GM12878 (cell line): ENCODE measurements around the gene CCDC177. TPM values are rescaled to one million over a fixed set of nuclear protein-coding genes. Genes with fewer than 3 reads are reported as not detected.

Source experiments
- ATAC-seq: fragments of 200-7000 bp; cut with Tn5 transposase; 3 replicates; pipeline ENCODE4 v1.9.1; 2020; ENCODE audit warnings: mild to moderate bottlenecking, moderate library complexity
- BruUV-seq: library from RNA; stranded (reverse); fragments of 400-500 nt; replicated peaks from 2 replicates; lab custom pipeline; 2021; lab: Mats Ljungman, UMichigan
- CTCF ChIA-PET: fragments of 300-600 bp; sonication (Branson Sonifier 250); formaldehyde crosslinking; extraction: SDS; loops from one replicate; lab custom pipeline; 2021; ENCODE audit warnings: inconsistent platforms; lab: Yijun Ruan, JAX
- POLR2A ChIA-PET: fragments of 350-600 bp; formaldehyde crosslinking; extraction: SDS; loops from one replicate; lab custom pipeline; 2021; ENCODE audit warnings: inconsistent platforms; lab: Charles Lee
- RAD21 ChIA-PET: fragments of 300-600 bp; sonication (Branson Sonifier 250); formaldehyde crosslinking; loops from one replicate; lab custom pipeline; 2023; ENCODE audit warnings: antibody characterized with exemption; ENCODE audit not compliant: unreplicated experiment; lab: Charles Lee
- SMC1A ChIA-PET: fragments of 300-600 bp; sonication (Branson Sonifier 250); formaldehyde crosslinking; loops from one replicate; lab custom pipeline; 2023; ENCODE audit not compliant: unreplicated experiment, uncharacterized antibody; lab: Charles Lee
- DNase-seq: peaks from one replicate; pipeline ENCODE4 v3.0.0-alpha.2; 2011; ENCODE audit warnings: low read depth, low spot score
- FAIRE-seq: peaks from 3 replicates; lab custom pipeline; 2011; peaks lifted over from hg19 to GRCh38; lab: Jason Lieb, UNC
- H2AFZ ChIP-seq: 2 replicates; pipeline ENCODE4 v1.6.0; 2011; ENCODE audit warnings: low read depth, low read length, control low read depth; ENCODE audit not compliant: control insufficient read depth
- H3K27ac ChIP-seq: 2 replicates; pipeline ENCODE4 v1.5.1; 2011; ENCODE audit warnings: control low read depth; ENCODE audit not compliant: control insufficient read depth, insufficient read depth
- H3K27me3 ChIP-seq, 2 experiments: replicated peaks in 1 of 2; 2 replicates each; pipeline versions ENCODE4 v1.6.0 to v1.6.1; 2011; ENCODE audit warnings: low read length in 1 of 2; ENCODE audit not compliant: control insufficient read depth in 2 of 2, insufficient read depth in 2 of 2
- H3K36me3 ChIP-seq, 2 experiments: 2 replicates each; pipeline ENCODE4 v1.5.1; 2011; ENCODE audit warnings: low read length in 1 of 2; ENCODE audit not compliant: control insufficient read depth in 2 of 2, insufficient read depth in 2 of 2
- H3K4me1 ChIP-seq: 2 replicates; pipeline ENCODE4 v1.6.1; 2011; ENCODE audit warnings: mild to moderate bottlenecking, low read length, moderate library complexity, mixed read lengths; ENCODE audit not compliant: control insufficient read depth, insufficient read depth
- H3K4me2 ChIP-seq: 2 replicates; pipeline ENCODE4 v1.6.0; 2011; ENCODE audit warnings: control low read depth; ENCODE audit not compliant: control insufficient read depth, insufficient read depth
- H3K4me3 ChIP-seq: fragments of 200-600 bp; sonication (generic); 2 replicates; pipeline ENCODE4 v1.5.1; 2016
- H3K79me2 ChIP-seq: 2 replicates; pipeline ENCODE4 v1.6.0; 2011; ENCODE audit warnings: low read length; ENCODE audit not compliant: control insufficient read depth, insufficient read depth
- H3K9ac ChIP-seq: 2 replicates; pipeline ENCODE4 v1.8.0; 2011; ENCODE audit warnings: low read length, control low read depth, mixed read lengths; ENCODE audit not compliant: control insufficient read depth, insufficient read depth
- H3K9me3 ChIP-seq: replicated peaks from 3 replicates; pipeline ENCODE4 v1.5.1; 2011; ENCODE audit warnings: mild to moderate bottlenecking, low read length; ENCODE audit not compliant: control insufficient read depth, insufficient read depth
- H4K20me1 ChIP-seq: 2 replicates; pipeline ENCODE4 v1.6.0; 2011; ENCODE audit not compliant: control insufficient read depth, insufficient read depth
- BMI1 ChIP-seq: fragments of 450-650 bp; IDR thresholded peaks from 2 replicates; pipeline ENCODE4 v1.6.1; 2016; ENCODE audit warnings: mild to moderate bottlenecking, moderate library complexity, borderline replicate concordance
- BRCA1 ChIP-seq: IDR thresholded peaks from 2 replicates; pipeline ENCODE4 v1.6.1; 2011; ENCODE audit warnings: low read depth, low read length, improper control_type of control experiment
- JUND ChIP-seq: IDR thresholded peaks from 2 replicates; pipeline ENCODE4 v1.6.1; 2012; ENCODE audit warnings: low read depth, mild to moderate bottlenecking, low read length, improper control_type of control experiment, moderate library complexity
- NBN ChIP-seq: fragments of 450-650 bp; IDR thresholded peaks from 2 replicates; pipeline ENCODE4 v1.6.1; 2016
- POU2F2 ChIP-seq: IDR thresholded peaks from 3 replicates; pipeline ENCODE4 v1.6.1; 2011; ENCODE audit warnings: low read depth, mild to moderate bottlenecking, low read length, borderline replicate concordance
- RBBP5 ChIP-seq: fragments of 200-600 bp; sonication (generic); conservative IDR thresholded peaks from 2 replicates; pipeline ENCODE4 v1.6.1; 2016
- RELA ChIP-seq: fragments of 450-650 bp; IDR thresholded peaks from 2 replicates; pipeline ENCODE4 v1.8.0; 2014; ENCODE audit warnings: borderline replicate concordance; ENCODE audit not compliant: partially characterized antibody
- ZNF384 ChIP-seq: IDR thresholded peaks from 2 replicates; pipeline ENCODE4 v1.6.1; 2012; ENCODE audit warnings: low read depth, mild to moderate bottlenecking, low read length, improper control_type of control experiment, borderline replicate concordance
- ZSCAN29 ChIP-seq: fragments of 450-650 bp; IDR thresholded peaks from 2 replicates; pipeline ENCODE4 v1.6.1; 2017; ENCODE audit warnings: mild to moderate bottlenecking, moderate library complexity
- WGBS: methylation state at CpG from one replicate; pipeline ENCODE4 v1.1.6; 2016; ENCODE audit warnings: low lambda C conversion rate; ENCODE audit not compliant: insufficient replicate concordance, insufficient coverage; ENCODE audit errors: missing lambda C conversion rate; 5-methylcytosine and 5-hydroxymethylcytosine counted together
- in situ Hi-C: fragments of 300-500 bp; cut with MboI; formaldehyde crosslinking; loops from 9 replicates; pipeline ENCODE4 v1.14.3; 2018; ENCODE audit warnings: mixed read lengths
- intact Hi-C: fragments of 100-400 bp; cut with micrococcal nuclease; formaldehyde crosslinking; loops from one replicate; pipeline ENCODE4 v1.14.2; 2022; ENCODE audit not compliant: unreplicated experiment
- polyA plus RNA-seq, 11 experiments: library from polyadenylated mRNA; depleted of rRNA in 4 of 11; unstranded in 6 of 11; stranded (reverse) in 5 of 11; fragments of >200 nt; fragmentation: Nextera tagmentation in 4 of 11; fragmentation: Illumina TruSeq in 1 of 11; extraction: Ambion mirVana in 4 of 11; extraction: Trizol in 1 of 11; gene quantifications; 1 replicate in 1 of 11; 2 replicates in 10 of 11; pipeline versions ENCODE4 v1.2.1 to v1.2.3, GENCODE V29; 2011 to 2016; ENCODE audit warnings: inconsistent platforms in 2 of 11, missing spikeins in 2 of 11, low read depth in 1 of 11
- total RNA-seq, 4 experiments: library from RNA; depleted of rRNA in 3 of 4; stranded (reverse); fragments of >200 nt in 3 of 4; fragmentation: Illumina TruSeq in 1 of 4; extraction: Trizol in 1 of 4; gene quantifications; 2 replicates each; pipeline versions ENCODE4 v1.2.1 to v1.2.3, GENCODE V29; 2013 to 2021

CCDC177 gene
- total and polyA plus RNA-seq, 10 of the 15 experiments (the other 5 are each of a cell fraction or from before 2014, with no cell fraction given), result not detected

DNA sequence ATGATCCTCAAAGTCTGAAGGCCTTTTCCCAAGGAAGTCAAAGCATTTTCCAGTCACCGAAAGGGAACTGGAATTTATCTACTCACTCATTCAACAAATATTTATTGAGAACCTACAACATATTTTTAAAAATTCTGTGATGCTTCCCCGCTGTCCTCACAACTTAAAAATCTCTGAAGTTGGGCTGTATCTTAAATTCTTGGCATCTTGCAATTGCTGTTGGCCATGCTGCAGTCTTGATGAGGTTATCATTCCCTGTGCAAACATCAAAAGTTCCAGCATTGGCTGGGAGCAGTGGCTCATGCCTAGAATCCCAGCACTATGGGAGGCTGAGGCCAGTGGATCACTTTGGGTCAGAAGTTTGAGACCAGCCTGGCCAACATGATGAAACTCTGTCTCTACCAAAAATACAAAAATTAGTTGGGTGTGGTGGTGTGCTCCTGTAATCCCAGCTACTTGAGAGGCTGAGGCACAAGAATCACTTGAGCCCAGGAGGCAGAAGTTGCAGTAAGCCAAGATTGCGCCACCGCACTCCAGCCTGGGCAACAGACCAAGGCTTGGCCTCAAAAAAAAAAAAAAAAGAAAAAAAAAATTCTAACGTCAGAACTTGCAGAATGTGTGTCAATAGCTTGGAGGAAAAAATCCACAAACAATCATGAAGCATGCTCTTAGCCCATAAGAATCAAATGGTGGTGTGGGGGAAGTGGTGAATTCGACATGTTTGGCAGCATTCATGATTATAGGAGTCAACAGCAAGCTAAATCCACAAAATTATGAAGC lies 34.9 kb downstream of the CCDC177 start:
- ChIA-PET CTCF (interaction anchor here (0.6 kb wide), 1 partner anchor 188 kb away, joined by 3 read pairs; no protein-coding TSS in a partner anchor), SMC1A (interaction anchor here (0.9 kb wide), 1 partner anchor 10 kb away, joined by 3 read pairs; no protein-coding TSS in a partner anchor), RAD21 (no interaction called here), POLR2A (no interaction called here)
- FAIRE-seq (peak; percentile 23), ATAC-seq (no peak), DNase-seq (no peak)
- Histone ChIP-seq H3K4me3 (no peak overlapping the region), H3K9me3 (no peaks in the 10 kb centered on the region), H3K4me2 (0 out of 2 replicates have a peak overlapping the region, but pooled peaks have one; percentile 30), H2AFZ (no peak overlapping the region), H3K27ac (no peak overlapping the region), H4K20me1 (no peaks in the 10 kb centered on the region), H3K79me2 (no peaks in the 10 kb centered on the region), H3K4me1 (peaks cover 9% of the 10 kb centered on the region), H3K9ac (no peak overlapping the region), H3K36me3 (no peaks in the 10 kb centered on the region), H3K27me3 (peaks cover 0 to 2% of the 10 kb centered on the region in 2 experiments; a peak in 1 of 4 replicates)
- in situ Hi-C loops, result no loop called here
- intact Hi-C loops, result no loop called here
- WGBS, result 70% methylated on average over 6 of the region's 6 CpGs
- TF ChIP-seq RBBP5 (no peak), ZSCAN29 (no peak), ZNF384 (no peak), BRCA1 (no peak), BMI1 (no peak), JUND (no peak), RELA (no peak), NBN (no peak), POU2F2 (no peak)
- BruUV-seq, result no TSS peak
